Measurements from ENCODE around the gene CDH13.

CDH13 gene

GRCh38 chr16:83831456-83831987 lies 1204.8 kb downstream of the CDH13 start:
- DNase-seq, result no peak

- DNase-seq, result no peak
Measured at GRCh38 chr16:83833921-83834320, 1207.2 kb downstream of the CDH13 start.

GRCh38 chr16:83835586-83836566 lies 1209.1 kb downstream of the CDH13 start:
- no peak for DNase-seq

GRCh38 chr16:83837566-83837965 lies 1210.8 kb downstream of the CDH13 start:
- no peak for DNase-seq

GRCh38 chr16:83838151-83838550 lies 1211.4 kb downstream of the CDH13 start:
- DNase-seq, result no peak

- no peak for DNase-seq
Measured at GRCh38 chr16:83839561-83839960, 1212.8 kb downstream of the CDH13 start.

- DNase-seq, result no peak
Measured at GRCh38 chr16:83840060-83840617, 1213.4 kb downstream of the CDH13 start.

- no peak for DNase-seq
Measured at GRCh38 chr16:83842291-83842690, 1215.5 kb downstream of the CDH13 start.

GRCh38 chr16:83842756-83843507 lies 1216.2 kb downstream of the CDH13 start:
- DNase-seq, result no peak

- no peak for DNase-seq
Measured at GRCh38 chr16:83843657-83844056, 1216.9 kb downstream of the CDH13 start.

- DNase-seq, result no peak
Measured at GRCh38 chr16:83845263-83845662, 1218.5 kb downstream of the CDH13 start.

- no peak for DNase-seq
Measured at GRCh38 chr16:83847371-83848225, 1220.8 kb downstream of the CDH13 start.

- no peak for DNase-seq
Measured at GRCh38 chr16:83849421-83849820, 1222.7 kb downstream of the CDH13 start.
